IgD-negative memory B cell (primary cell): Measurements from ENCODE around the gene RGL2. TPM values are rescaled to one million over a fixed set of nuclear protein-coding genes. Genes with fewer than 3 reads are reported as not detected.
A peak's percentile ranks its signal among the peaks of the same experiment; 100 is the strongest.
"Not testable (repeated sequence)": the region's sequence is repeated elsewhere in the genome, so short reads cannot be mapped to it uniquely, and the experiment has no call there.

Experiments
- H3K27ac Mint-ChIP-seq, 3 donors: one replicate each; pipeline ENCODE4 v1.8.0; 2020 to 2022; ENCODE audit warnings: mild to moderate bottlenecking in 3 of 3, mixed read lengths in 3 of 3, moderate library complexity in 1 of 3
- H3K27me3 Mint-ChIP-seq: one replicate; pipeline ENCODE4 v1.8.0; 2021; ENCODE audit warnings: mixed read lengths
- H3K36me3 Mint-ChIP-seq: one replicate; pipeline ENCODE4 v1.8.0; 2020; ENCODE audit warnings: mild to moderate bottlenecking, mixed read lengths
- H3K4me1 Mint-ChIP-seq, 3 donors: one replicate each; pipeline ENCODE4 v1.8.0; 2020 to 2022; ENCODE audit warnings: mixed read lengths in 3 of 3, mild to moderate bottlenecking in 1 of 3
- H3K4me3 Mint-ChIP-seq, 4 donors: one replicate each; pipeline ENCODE4 v1.8.0; 2020 to 2022; ENCODE audit warnings: mild to moderate bottlenecking in 4 of 4, mixed read lengths in 4 of 4, moderate library complexity in 3 of 4
- H3K9me3 Mint-ChIP-seq, 3 donors: one replicate each; pipeline ENCODE4 v1.8.0; 2020 to 2021; ENCODE audit warnings: mixed read lengths in 3 of 3, mild to moderate bottlenecking in 1 of 3
- polyA plus RNA-seq: library from polyadenylated mRNA; unstranded; fragments of 300-500 nt; fragmentation: Illumina TruSeq; gene quantifications from one replicate; pipeline ENCODE4 v1.2.3, GENCODE V29; 2021

The RGL2 gene
- polyA plus RNA-seq, 1 donor from 2014 or later = 19.0 TPM

DNA sequence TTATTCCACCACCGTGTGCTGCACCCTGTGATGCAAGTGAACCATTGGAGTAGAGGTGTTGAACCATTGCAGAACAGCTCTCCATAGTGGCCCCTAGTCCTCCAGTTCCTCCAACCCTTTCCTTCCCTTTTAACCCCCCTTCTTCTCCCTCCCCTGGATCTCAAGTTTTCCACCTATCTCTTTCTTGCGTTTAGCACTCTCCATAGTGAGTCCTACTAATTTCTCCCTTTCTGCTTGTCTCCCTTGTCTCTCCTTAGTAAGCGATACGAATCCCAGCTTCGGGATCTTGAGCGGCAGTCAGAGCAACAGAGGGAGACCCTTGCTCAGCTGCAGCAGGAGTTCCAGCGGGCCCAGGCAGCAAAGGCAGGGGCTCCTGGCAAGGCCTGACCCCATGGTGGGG lies 8.3 kb downstream of the RGL2 start:
- H3K4me1 Mint-ChIP-seq = peaks cover 15 to 34% (median 17%) of the 10 kb centered on the region in 3 donors
- H3K4me3 Mint-ChIP-seq = peak overlapping the region; percentile 96 to 100 (median 98)
- H3K27ac Mint-ChIP-seq = peak overlapping the region in 1 of 3 donors; percentile 64
- H3K9me3 Mint-ChIP-seq = no peaks in the 10 kb centered on the region
- H3K27me3 Mint-ChIP-seq = no peaks in the 10 kb centered on the region
- H3K36me3 Mint-ChIP-seq = peaks cover 8% of the 10 kb centered on the region

DNA sequence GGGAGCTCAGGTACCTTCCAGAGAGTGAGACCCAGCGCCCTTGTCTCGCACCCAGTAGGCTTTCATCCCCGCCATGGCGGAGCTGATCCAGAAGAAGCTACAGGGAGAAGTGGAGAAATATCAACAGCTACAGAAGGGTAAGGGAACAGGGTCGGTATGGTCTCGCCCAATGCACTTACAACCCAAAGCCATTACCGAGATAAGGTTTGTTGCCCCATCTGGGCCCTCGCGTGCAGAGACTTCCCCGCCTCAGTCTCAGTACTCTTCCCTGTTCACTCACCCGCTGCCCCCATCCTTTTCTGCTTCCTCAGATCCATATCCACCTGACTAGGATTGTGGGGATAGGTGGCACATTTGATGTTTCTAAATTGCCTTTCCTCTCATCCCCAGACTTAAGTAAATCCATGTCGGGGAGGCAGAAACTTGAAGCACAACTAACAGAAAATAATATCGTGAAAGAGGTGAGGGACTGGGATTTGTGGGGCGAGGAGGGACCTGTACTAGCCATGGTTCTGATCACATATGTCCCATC lies 8.9 kb downstream of the RGL2 start:
- Mint-ChIP-seq H3K4me1 (peaks cover 15 to 34% (median 17%) of the 10 kb centered on the region in 3 donors), H3K9me3 (no peaks in the 10 kb centered on the region), H3K27ac (peak overlapping the region; percentile 75 to 94 (median 79)), H3K27me3 (no peaks in the 10 kb centered on the region), H3K4me3 (peak overlapping the region; percentile 96 to 100 (median 98)), H3K36me3 (peaks cover 8% of the 10 kb centered on the region)

DNA sequence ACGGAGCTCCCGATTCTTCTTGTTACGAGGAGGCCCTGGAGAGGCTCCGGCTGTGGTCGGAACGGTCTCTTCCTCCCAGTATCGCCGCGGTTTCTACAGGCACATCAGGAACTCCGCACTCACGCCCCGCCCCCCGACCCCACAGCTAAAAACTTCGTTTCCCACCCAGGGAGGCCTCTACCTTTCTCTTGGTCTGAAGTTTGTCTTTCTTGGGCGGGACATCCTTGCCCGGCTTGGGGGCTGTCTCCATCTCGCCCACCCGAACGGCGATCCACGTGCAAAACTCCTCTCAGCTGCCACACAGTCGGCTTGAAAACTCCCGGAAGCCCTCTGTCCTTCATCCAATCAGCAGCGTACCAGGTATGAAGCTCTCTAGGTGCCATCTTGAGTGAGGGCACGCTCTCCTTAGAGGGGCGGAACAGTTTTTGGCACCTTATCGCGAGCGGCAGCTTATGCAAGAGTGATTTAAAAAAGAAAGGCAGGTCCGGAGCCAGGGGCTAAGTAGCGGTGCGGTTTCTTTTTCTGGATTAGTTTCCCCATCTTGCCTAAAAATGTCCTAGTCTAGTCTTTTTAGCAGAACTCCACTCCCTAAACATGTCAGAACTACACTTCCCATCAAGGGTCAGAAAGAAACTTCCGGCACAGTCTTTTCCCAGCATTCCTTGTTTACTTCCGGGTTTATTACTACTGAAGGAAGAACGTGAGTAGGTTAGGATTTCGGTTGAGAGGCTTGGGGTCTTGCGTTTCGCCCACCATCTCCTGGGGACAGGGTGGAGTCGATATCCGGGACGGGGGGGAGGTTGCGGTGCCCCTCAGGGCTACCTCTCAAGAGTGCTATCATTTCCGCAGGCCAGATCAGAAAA lies 9.6 kb downstream of the RGL2 start, which contains the start of the genes PFDN6 and WDR46:
TSS of gene PFDN6 (plus strand) at position 681 of the 863 bp plus-strand sequence. CDS start 256 bp downstream, outside the sequence.
TSS of gene WDR46 (minus strand) at position 319 of the 863 bp plus-strand sequence. CDS start at position 250, 69 bp downstream.
- Mint-ChIP-seq H3K27me3 (no peaks in the 10 kb centered on the region), H3K4me3 (peak within 1 kb of the TSS; percentile 96 to 100 (median 98)), H3K4me1 (peaks cover 15 to 34% (median 17%) of the 10 kb centered on the region in 3 donors), H3K9me3 (no peaks in the 10 kb centered on the region), H3K36me3 (peaks cover 9% of the 10 kb centered on the region), H3K27ac (peak within 1 kb of the TSS; percentile 75 to 94 (median 79))

DNA sequence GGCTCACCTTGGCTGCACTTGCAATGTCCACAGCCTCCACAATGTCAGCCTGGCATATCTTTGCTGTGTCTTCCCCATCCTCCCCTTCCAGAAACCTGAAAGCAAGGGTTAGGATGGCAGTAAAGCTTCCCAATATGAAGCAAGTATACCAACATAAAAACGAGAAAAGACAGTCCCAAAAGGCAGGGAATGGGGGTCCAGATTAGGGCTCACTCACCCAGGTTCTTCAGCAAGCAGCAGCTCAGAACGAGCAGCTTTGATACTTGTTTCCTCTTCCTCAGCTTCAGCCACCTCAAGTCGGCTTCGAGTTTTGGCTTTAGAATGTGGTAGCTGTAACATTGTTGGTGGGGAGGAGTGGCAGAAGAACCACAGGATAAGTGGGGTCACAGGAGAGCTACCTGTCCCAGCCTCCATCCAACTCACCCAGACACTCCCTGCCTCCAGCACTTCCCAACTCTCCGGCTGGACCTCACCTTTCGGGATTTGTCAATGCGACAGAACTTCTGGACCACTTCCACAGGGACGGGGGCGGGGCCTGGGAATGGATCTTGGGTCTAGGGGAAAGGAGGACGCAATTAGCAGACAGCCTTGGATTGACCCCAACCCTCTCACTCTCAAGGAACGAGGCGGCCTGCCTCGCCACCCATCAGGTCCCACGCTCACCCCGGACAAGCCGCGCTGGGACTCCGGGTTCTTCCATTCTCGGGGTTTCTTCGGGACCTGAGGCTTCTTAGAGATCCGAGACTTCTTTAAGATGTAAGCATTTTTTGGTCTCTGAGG lies 10.4 kb downstream of the RGL2 start:
- peaks cover 8% of the 10 kb centered on the region for H3K36me3 Mint-ChIP-seq
- H3K9me3 Mint-ChIP-seq = no peaks in the 10 kb centered on the region
- no peaks in the 10 kb centered on the region for H3K27me3 Mint-ChIP-seq
- H3K4me1 Mint-ChIP-seq = peaks cover 15 to 34% (median 17%) of the 10 kb centered on the region in 3 donors
- H3K27ac Mint-ChIP-seq = peak overlapping the region; percentile 75 to 94 (median 79)
- peak overlapping the region; percentile 96 to 100 (median 98) for H3K4me3 Mint-ChIP-seq

DNA sequence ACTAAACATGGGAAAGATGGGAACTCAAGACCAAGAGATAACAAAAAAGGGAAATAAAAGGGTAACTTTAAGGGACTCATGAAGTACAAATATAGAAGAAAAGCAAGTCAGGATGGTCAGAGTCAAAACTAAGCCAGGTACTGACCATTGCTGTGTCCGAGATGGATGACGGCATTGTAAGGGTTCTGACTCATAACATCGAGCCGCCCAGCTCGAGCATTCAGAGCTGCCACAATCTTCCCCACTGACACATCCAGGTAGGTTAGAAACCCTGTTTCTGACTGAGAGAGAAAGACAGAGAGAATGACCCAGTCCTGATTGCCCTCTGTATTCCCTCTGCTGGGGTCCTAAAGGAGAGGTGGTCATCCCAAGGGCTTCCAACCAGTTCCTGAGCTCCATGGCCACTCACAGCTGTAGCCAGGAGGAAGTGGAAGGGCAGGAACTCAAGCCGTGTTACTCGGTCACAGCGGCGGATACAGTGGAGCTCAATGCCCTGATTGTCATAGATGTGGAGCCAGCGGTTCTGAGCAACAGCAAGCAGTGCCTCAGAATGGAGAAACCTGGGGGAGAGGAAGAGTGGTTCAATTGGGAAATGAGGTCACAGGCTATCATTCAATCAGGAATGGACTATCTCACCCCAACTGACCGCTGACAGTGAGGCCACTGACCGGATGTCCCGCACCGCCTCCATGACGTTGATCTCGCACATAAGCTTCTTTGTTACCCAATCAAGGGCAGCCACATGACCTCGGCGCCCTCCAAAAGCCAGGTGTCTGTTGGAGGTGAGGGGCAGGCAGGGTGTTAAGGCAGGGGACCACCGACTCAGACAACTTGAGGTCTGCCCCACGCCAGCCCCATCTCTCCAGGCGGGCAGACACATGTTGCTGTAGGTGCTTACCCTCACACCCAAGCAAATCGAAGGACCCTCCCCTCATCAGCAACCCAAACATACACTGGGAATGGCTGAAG lies 11.5 kb downstream of the RGL2 start:
- H3K27me3 Mint-ChIP-seq = no peaks in the 10 kb centered on the region
- H3K4me1 Mint-ChIP-seq = peaks cover 15 to 34% (median 17%) of the 10 kb centered on the region in 3 donors
- peak overlapping the region; percentile 57 to 98 (median 88) for H3K4me3 Mint-ChIP-seq
- H3K9me3 Mint-ChIP-seq = no peaks in the 10 kb centered on the region
- H3K36me3 Mint-ChIP-seq = peaks cover 5% of the 10 kb centered on the region
- peak overlapping the region in 2 of 3 donors; percentile 2 to 90 for H3K27ac Mint-ChIP-seq

DNA sequence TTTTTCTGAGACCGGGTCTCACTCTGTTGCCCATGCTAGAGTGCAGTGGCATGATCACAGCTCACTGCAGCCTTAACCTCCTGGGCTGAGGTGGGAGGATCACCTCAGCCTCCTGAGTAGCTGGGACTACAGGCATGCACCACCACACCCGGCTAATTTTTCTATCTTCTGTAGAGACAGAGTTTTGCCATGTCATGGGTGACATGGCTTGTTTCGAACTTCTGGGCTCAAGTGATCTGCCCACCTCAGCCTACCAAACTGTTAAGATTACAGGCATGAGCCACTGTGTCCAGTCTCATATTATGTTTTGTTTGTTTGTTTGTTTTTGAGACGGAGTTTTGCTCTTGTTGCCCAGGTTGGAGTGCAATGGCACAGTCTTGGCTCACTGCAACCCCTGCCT lies 13.5 kb downstream of the RGL2 start:
- H3K27ac Mint-ChIP-seq, H3K36me3 Mint-ChIP-seq, H3K27me3 Mint-ChIP-seq, H3K9me3 Mint-ChIP-seq, H3K4me3 Mint-ChIP-seq: not testable (repeated sequence)
- peaks cover 9 to 30% (median 16%) of the 10 kb centered on the region in 3 donors for H3K4me1 Mint-ChIP-seq

DNA sequence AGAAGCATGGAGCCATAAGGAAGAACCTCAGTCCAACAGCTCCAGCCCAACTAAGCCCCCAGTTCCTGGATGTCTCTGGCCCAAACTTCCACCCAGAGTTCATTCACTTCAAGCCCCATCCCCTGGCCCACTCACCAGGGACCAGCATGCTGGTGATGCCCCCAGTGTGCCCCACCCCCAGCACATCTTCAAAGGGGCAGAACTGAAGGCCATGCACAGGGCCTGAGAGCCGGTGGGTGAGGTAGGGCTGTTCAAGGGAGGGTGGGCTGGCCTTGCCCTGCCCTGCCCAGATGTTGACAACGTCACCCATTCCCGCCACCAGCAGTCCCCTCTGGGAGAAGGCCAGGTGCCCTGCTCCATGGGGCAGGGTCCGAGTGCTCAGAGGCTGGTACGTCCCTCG lies 18.2 kb downstream of the RGL2 start:
- Mint-ChIP-seq H3K36me3 (peaks cover 1% of the 10 kb centered on the region), H3K27me3 (no peaks in the 10 kb centered on the region), H3K27ac (peak overlapping the region in 2 of 3 donors; percentile 31 to 81), H3K9me3 (no peaks in the 10 kb centered on the region), H3K4me1 (peaks cover 15 to 26% (median 20%) of the 10 kb centered on the region in 3 donors), H3K4me3 (peak overlapping the region in 1 of 4 donors; percentile 79)

DNA sequence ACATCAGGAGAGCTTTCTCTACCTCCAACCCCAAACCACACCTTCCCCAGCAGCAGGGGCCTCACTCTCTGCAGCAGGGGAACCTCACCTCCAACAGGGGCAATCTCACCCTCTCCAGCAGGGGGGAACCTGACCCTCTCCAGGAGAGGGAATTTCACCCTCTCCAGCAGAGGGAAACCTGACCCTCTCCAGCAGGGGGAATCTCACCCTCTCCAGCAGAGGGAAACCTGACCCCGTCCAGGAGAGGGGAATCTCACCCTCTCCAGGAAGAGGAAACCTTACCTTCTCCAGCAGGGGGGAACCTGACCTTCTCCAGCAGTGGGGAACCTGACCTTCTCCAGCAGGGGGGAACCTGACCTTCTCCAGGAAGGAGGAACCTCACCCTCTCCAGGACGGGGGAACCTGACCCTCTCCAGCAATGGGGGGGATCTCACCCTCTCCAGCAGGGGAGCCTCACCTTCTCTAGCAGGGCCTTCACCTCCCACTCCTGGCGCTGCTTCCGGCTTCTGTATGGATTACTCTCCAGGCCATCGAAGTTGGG lies 18.7 kb downstream of the RGL2 start:
- Mint-ChIP-seq H3K4me1 (peaks cover 16 to 30% (median 20%) of the 10 kb centered on the region in 3 donors), H3K36me3 (peaks cover 1% of the 10 kb centered on the region), H3K4me3 (peak overlapping the region in 2 of 4 donors; percentile 45 to 99), H3K27me3 (no peaks in the 10 kb centered on the region), H3K27ac (peak overlapping the region in 1 of 3 donors; percentile 64), H3K9me3 (no peaks in the 10 kb centered on the region)

DNA sequence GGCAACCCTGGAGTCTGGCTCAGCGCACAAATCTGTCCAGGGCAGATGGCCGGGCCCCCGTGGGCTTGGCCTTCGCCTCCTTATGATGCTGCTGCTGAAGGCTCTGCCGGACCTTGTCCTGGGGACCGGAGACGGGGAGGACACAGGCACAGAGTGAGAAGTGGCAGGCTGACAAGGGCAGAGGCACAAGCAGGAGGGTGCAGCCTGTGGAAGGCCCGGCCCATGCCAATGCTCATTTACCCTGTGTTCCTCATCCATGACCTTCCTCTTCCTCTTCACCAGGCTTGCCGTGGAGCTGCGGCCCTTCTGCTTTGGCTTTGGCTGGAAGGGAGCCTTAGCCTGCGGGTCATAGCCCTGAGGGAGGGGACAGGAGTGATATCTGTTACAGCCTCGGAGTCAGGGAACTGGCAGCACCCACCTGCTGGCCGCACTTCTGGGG lies 19.5 kb downstream of the RGL2 start:
- Mint-ChIP-seq H3K27ac (peak overlapping the region in 2 of 3 donors; percentile 71 to 85), H3K27me3 (no peaks in the 10 kb centered on the region), H3K9me3 (no peaks in the 10 kb centered on the region), H3K4me1 (peaks cover 23 to 38% (median 28%) of the 10 kb centered on the region in 3 donors), H3K36me3 (peaks cover 1% of the 10 kb centered on the region), H3K4me3 (peak overlapping the region in 3 of 4 donors; percentile 60 to 99 (median 89))

DNA sequence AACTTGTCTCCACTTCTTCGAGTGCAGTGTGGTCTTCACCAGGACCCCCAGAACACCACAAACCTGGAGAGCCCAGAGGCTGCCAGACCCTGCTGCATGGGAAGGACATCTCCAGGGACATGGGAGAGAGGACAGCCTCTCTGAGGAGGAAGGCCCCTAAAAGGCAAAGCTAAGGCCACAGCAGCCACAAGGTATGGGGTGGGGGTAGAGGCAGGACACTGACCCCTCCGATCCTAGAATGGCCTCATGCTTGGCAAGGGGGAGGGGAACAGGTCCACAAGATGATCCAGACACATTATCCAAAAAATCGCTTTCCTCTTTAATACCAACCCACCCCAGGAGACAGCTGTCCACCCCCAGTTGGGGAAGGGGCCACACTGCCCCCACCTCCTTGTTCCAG lies 19.9 kb downstream of the RGL2 start:
- peaks cover 26 to 40% (median 30%) of the 10 kb centered on the region in 3 donors for H3K4me1 Mint-ChIP-seq
- peak overlapping the region; percentile 60 to 99 (median 92) for H3K4me3 Mint-ChIP-seq
- H3K9me3 Mint-ChIP-seq = no peaks in the 10 kb centered on the region
- H3K27ac Mint-ChIP-seq = peak overlapping the region; percentile 23 to 99 (median 85)
- no peaks in the 10 kb centered on the region for H3K27me3 Mint-ChIP-seq
- H3K36me3 Mint-ChIP-seq = no peaks in the 10 kb centered on the region

DNA sequence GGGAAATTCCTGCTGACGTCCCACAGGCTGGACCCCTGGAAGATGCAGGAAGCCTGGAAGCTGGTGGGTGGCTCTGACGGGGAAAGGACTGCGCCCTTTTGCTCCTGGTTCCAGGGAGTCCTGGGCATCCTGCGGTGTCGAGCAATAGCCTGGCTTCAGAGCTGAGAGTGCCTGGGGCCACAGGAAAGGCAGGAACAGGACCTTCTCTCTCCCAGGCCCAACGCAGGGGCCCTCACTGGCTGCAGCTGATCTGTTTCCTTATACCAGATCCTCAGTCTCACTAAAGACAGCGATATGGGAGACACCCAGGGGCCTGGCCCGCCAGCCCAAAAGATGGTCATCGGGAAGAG lies 20.4 kb downstream of the RGL2 start:
- Mint-ChIP-seq H3K27ac (peak overlapping the region; percentile 67 to 99 (median 85)), H3K27me3 (no peaks in the 10 kb centered on the region), H3K4me1 (peaks cover 30 to 44% (median 32%) of the 10 kb centered on the region in 3 donors), H3K4me3 (peak overlapping the region; percentile 89 to 99 (median 96)), H3K36me3 (no peaks in the 10 kb centered on the region), H3K9me3 (no peaks in the 10 kb centered on the region)

DNA sequence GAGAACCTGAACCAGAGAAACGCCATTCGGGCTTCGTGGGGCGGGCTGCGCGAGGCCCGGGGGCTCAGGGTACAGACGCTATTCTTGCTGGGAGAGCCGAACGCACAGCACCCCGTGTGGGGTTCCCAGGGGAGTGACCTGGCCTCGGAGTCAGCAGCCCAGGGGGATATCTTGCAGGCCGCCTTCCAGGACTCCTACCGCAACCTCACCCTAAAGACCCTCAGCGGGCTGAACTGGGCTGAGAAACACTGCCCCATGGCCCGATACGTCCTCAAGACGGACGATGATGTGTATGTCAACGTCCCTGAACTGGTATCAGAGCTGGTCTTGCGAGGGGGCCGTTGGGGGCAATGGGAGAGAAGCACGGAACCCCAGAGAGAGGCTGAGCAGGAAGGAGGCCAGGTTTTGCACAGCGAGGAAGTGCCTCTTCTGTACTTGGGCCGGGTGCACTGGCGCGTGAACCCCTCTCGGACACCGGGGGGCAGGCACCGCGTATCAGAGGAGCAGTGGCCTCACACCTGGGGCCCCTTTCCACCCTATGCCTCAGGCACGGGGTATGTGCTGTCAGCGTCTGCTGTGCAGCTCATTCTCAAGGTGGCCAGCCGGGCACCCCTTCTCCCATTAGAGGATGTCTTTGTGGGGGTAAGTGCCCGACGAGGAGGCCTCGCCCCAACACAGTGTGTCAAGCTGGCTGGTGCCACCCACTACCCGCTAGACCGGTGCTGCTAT lies 20.9 kb downstream of the RGL2 start:
- Mint-ChIP-seq H3K4me3 (peak overlapping the region; percentile 89 to 99 (median 96)), H3K4me1 (peaks cover 35 to 50% (median 35%) of the 10 kb centered on the region in 3 donors), H3K36me3 (no peaks in the 10 kb centered on the region), H3K27me3 (no peaks in the 10 kb centered on the region), H3K9me3 (no peaks in the 10 kb centered on the region), H3K27ac (peak overlapping the region; percentile 85 to 99 (median 92))
